NK-92 (cell line): ENCODE measurements around the gene CAMTA1.

Experiments
- DNase-seq: peaks from one replicate; lab custom pipeline; 2025; ENCODE audit not compliant: unreplicated experiment; lab: John Stamatoyannopoulos, UW

CAMTA1 gene

GRCh38 chr1:7247791-7248548, 462.7 kb downstream of the CAMTA1 start:
- no peak for DNase-seq

GRCh38 chr1:7248549-7249199, 463.4 kb downstream of the CAMTA1 start:
- no peak for DNase-seq

GRCh38 chr1:7249516-7249915, 464.3 kb downstream of the CAMTA1 start:
- no peak for DNase-seq

GRCh38 chr1:7250176-7250575, 464.9 kb downstream of the CAMTA1 start:
- no peak for DNase-seq

GRCh38 chr1:7250597-7251453, 465.6 kb downstream of the CAMTA1 start:
- no peak for DNase-seq

- no peak for DNase-seq
Measured at GRCh38 chr1:7251454-7251800, 466.2 kb downstream of the CAMTA1 start.

- no peak for DNase-seq
Measured at GRCh38 chr1:7252411-7253117, 467.3 kb downstream of the CAMTA1 start.

- no peak for DNase-seq
Measured at GRCh38 chr1:7253118-7253480, 467.8 kb downstream of the CAMTA1 start.

GRCh38 chr1:7253988-7254587, 468.8 kb downstream of the CAMTA1 start:
- DNase-seq, result no peak

- no peak for DNase-seq
Measured at GRCh38 chr1:7255303-7256058, 470.2 kb downstream of the CAMTA1 start.

- DNase-seq, result no peak
Measured at GRCh38 chr1:7256526-7256925, 471.3 kb downstream of the CAMTA1 start.

- no peak for DNase-seq
Measured at GRCh38 chr1:7257225-7257624, 472.0 kb downstream of the CAMTA1 start.

- DNase-seq, result no peak
Measured at GRCh38 chr1:7258589-7259135, 473.4 kb downstream of the CAMTA1 start.

- no peak for DNase-seq
Measured at GRCh38 chr1:7259955-7260354, 474.7 kb downstream of the CAMTA1 start.

GRCh38 chr1:7261490-7261889, 476.2 kb downstream of the CAMTA1 start:
- no peak for DNase-seq

- no peak for DNase-seq
Measured at GRCh38 chr1:7262611-7263010, 477.4 kb downstream of the CAMTA1 start.

- DNase-seq, result no peak
Measured at GRCh38 chr1:7263021-7263960, 478.0 kb downstream of the CAMTA1 start.

GRCh38 chr1:7264101-7264500, 478.8 kb downstream of the CAMTA1 start:
- no peak for DNase-seq
